HEK293 (cell line): ENCODE data around the gene SERINC2.

Source experiments
- CTCF ChIA-PET: fragments of 350-600 bp; formaldehyde crosslinking; extraction: SDS; loops from one replicate; lab custom pipeline; 2021; ENCODE audit warnings: antibody characterized with exemption; lab: Yijun Ruan, JAX
- POLR2A ChIA-PET: fragments of 300-600 bp; formaldehyde crosslinking; extraction: SDS; loops from one replicate; lab custom pipeline; 2020; ENCODE audit warnings: antibody characterized with exemption, inconsistent platforms; lab: Yijun Ruan, JAX
- H3K27ac ChIP-seq: fragments of 200-500 bp; sonication (Bioruptor generic); 2 replicates; pipeline ENCODE4 v1.5.1; 2014; ENCODE audit warnings: low read depth, low read length, control low read depth, inconsistent platforms; ENCODE audit errors: extremely low read depth
- H3K36me3 ChIP-seq, 2 experiments: fragments of 200-500 bp in 1 of 2; sonication (Bioruptor generic) in 1 of 2; 1 replicate in 1 of 2; 2 replicates in 1 of 2; pipeline ENCODE4 v1.5.1; 2014 to 2017; ENCODE audit warnings: inconsistent platforms in 2 of 2, low read length in 2 of 2; ENCODE audit not compliant: control insufficient read depth in 2 of 2, insufficient read depth in 1 of 2
- H3K4me1 ChIP-seq: fragments of 200-500 bp; sonication (Bioruptor generic); 2 replicates; pipeline ENCODE4 v1.5.1; 2014; ENCODE audit warnings: mild to moderate bottlenecking, low read length, inconsistent platforms; ENCODE audit not compliant: control insufficient read depth, insufficient read depth
- H3K4me3 ChIP-seq: 2 replicates; pipeline ENCODE4 v1.5.1; 2011; ENCODE audit warnings: low read depth, mild to moderate bottlenecking, control low read depth, low read length, moderate library complexity
- H3K9me3 ChIP-seq: fragments of 200-500 bp; sonication (Bioruptor generic); 2 replicates; pipeline ENCODE4 v1.5.1; 2014; ENCODE audit warnings: low read depth, low read length, inconsistent platforms; ENCODE audit not compliant: control insufficient read depth, insufficient read depth
- BCL11A ChIP-seq: fragments of 450-650 bp; formaldehyde crosslinking; IDR thresholded peaks from 2 replicates; pipeline ENCODE4 v1.5.1; 2016; ENCODE audit warnings: low read depth, missing biosample characterization, missing genetic modification characterization
- FEZF1 ChIP-seq: fragments of 450-650 bp; formaldehyde crosslinking; IDR thresholded peaks from 2 replicates; pipeline ENCODE4 v1.5.1; 2016; ENCODE audit warnings: missing biosample characterization, missing genetic modification characterization
- HOXA7 ChIP-seq: sonication (generic); formaldehyde crosslinking; IDR thresholded peaks from 2 replicates; pipeline ENCODE4 v1.8.1; 2022; ENCODE audit warnings: missing genetic modification reagents, borderline replicate concordance
- MYNN ChIP-seq: fragments of 450-650 bp; formaldehyde crosslinking; IDR thresholded peaks from 2 replicates; pipeline ENCODE4 v1.5.1; 2016; ENCODE audit warnings: missing biosample characterization, missing genetic modification characterization, borderline replicate concordance
- PRDM10 ChIP-seq: fragments of 450-650 bp; formaldehyde crosslinking; IDR thresholded peaks from 2 replicates; pipeline ENCODE4 v1.5.1; 2016; ENCODE audit warnings: missing biosample characterization, missing genetic modification characterization
- SCRT2 ChIP-seq: fragments of 450-650 bp; formaldehyde crosslinking; IDR thresholded peaks from 2 replicates; pipeline ENCODE4 v1.5.1; 2016; ENCODE audit warnings: missing biosample characterization, missing genetic modification characterization
- YY1 ChIP-seq: fragments of 450-650 bp; formaldehyde crosslinking; IDR thresholded peaks from 2 replicates; pipeline ENCODE4 v1.5.1; 2018; ENCODE audit warnings: missing biosample characterization, missing genetic modification characterization
- ZFP37 ChIP-seq: fragments of 450-650 bp; formaldehyde crosslinking; IDR thresholded peaks from 2 replicates; pipeline ENCODE4 v1.5.1; 2016; ENCODE audit warnings: missing biosample characterization, missing genetic modification characterization
- ZFP41 ChIP-seq: fragments of 450-650 bp; formaldehyde crosslinking; IDR thresholded peaks from 2 replicates; pipeline ENCODE4 v1.5.1; 2016; ENCODE audit warnings: missing biosample characterization, missing genetic modification characterization, borderline replicate concordance
- ZNF10 ChIP-seq: fragments of 450-650 bp; formaldehyde crosslinking; IDR thresholded peaks from 2 replicates; pipeline ENCODE4 v1.5.1; 2017; ENCODE audit warnings: missing biosample characterization, missing genetic modification characterization
- ZNF239 ChIP-seq: fragments of 450-650 bp; formaldehyde crosslinking; IDR thresholded peaks from 2 replicates; pipeline ENCODE4 v1.5.1; 2016; ENCODE audit warnings: missing biosample characterization, missing genetic modification characterization
- ZNF366 ChIP-seq: fragments of 450-650 bp; formaldehyde crosslinking; conservative IDR thresholded peaks from 2 replicates; pipeline ENCODE4 v1.5.1; 2016; ENCODE audit warnings: missing biosample characterization, missing genetic modification characterization
- ZNF473 ChIP-seq: fragments of 450-650 bp; formaldehyde crosslinking; IDR thresholded peaks from 2 replicates; pipeline ENCODE4 v1.5.1; 2017; ENCODE audit warnings: missing biosample characterization, missing genetic modification characterization
- ZNF521 ChIP-seq: fragments of 450-650 bp; formaldehyde crosslinking; IDR thresholded peaks from 2 replicates; pipeline ENCODE4 v1.5.1; 2017; ENCODE audit warnings: missing biosample characterization, mild to moderate bottlenecking, missing genetic modification characterization
- ZNF660 ChIP-seq: fragments of 450-650 bp; IDR thresholded peaks from 2 replicates; pipeline ENCODE4 v1.5.1; 2018; ENCODE audit warnings: missing biosample characterization, mild to moderate bottlenecking, missing genetic modification characterization
- ZNF791 ChIP-seq: fragments of 450-650 bp; formaldehyde crosslinking; IDR thresholded peaks from 2 replicates; pipeline ENCODE4 v1.5.1; 2016; ENCODE audit warnings: missing biosample characterization, missing genetic modification characterization
- TF ChIP-seq, protein P1 (sequence below): fragments of 450-650 bp; formaldehyde crosslinking; IDR thresholded peaks from 2 replicates; pipeline ENCODE4 v1.5.1; 2016; ENCODE audit warnings: missing biosample characterization, missing genetic modification characterization
- TF ChIP-seq, protein P2 (sequence below): fragments of 450-650 bp; formaldehyde crosslinking; IDR thresholded peaks from 2 replicates; pipeline ENCODE4 v1.5.1; 2016; ENCODE audit warnings: missing biosample characterization, missing genetic modification characterization
- TF ChIP-seq, protein P3 (sequence below): fragments of 450-650 bp; IDR thresholded peaks from 2 replicates; pipeline ENCODE4 v1.5.1; 2018; ENCODE audit warnings: missing biosample characterization, mild to moderate bottlenecking, missing genetic modification characterization

SERINC2 gene

GRCh38 chr1:31422505-31423319 lies 9.7 kb downstream of the SERINC2 start (continued):
- TF ChIP-seq, protein P1, sequence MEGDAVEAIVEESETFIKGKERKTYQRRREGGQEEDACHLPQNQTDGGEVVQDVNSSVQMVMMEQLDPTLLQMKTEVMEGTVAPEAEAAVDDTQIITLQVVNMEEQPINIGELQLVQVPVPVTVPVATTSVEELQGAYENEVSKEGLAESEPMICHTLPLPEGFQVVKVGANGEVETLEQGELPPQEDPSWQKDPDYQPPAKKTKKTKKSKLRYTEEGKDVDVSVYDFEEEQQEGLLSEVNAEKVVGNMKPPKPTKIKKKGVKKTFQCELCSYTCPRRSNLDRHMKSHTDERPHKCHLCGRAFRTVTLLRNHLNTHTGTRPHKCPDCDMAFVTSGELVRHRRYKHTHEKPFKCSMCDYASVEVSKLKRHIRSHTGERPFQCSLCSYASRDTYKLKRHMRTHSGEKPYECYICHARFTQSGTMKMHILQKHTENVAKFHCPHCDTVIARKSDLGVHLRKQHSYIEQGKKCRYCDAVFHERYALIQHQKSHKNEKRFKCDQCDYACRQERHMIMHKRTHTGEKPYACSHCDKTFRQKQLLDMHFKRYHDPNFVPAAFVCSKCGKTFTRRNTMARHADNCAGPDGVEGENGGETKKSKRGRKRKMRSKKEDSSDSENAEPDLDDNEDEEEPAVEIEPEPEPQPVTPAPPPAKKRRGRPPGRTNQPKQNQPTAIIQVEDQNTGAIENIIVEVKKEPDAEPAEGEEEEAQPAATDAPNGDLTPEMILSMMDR (tag by site-specific recombination) = peak; percentile 84
- no peak for TF ChIP-seq ZFP37 (tag by site-specific recombination)
- peak; percentile 42 for TF ChIP-seq PRDM10 (tag by site-specific recombination)

- ChIA-PET POLR2A (no interaction called here), CTCF (interaction anchor here (0.6 to 10.9 kb wide), 13 partner anchors 12 to 490 kb away, joined by 3 to 146 read pairs (median 5); no protein-coding TSS in a partner anchor)
- Histone ChIP-seq H3K4me1 (no peaks in the 10 kb centered on the region), H3K27ac (no peak overlapping the region), H3K36me3 (no peaks in the 10 kb centered on the region), H3K4me3 (no peak overlapping the region), H3K9me3 (no peaks in the 10 kb centered on the region)
- TF ChIP-seq, protein P2, sequence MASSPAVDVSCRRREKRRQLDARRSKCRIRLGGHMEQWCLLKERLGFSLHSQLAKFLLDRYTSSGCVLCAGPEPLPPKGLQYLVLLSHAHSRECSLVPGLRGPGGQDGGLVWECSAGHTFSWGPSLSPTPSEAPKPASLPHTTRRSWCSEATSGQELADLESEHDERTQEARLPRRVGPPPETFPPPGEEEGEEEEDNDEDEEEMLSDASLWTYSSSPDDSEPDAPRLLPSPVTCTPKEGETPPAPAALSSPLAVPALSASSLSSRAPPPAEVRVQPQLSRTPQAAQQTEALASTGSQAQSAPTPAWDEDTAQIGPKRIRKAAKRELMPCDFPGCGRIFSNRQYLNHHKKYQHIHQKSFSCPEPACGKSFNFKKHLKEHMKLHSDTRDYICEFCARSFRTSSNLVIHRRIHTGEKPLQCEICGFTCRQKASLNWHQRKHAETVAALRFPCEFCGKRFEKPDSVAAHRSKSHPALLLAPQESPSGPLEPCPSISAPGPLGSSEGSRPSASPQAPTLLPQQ (tag by site-specific recombination) = no peak
- TF ChIP-seq HOXA7 (CRISPR knock-in tag) (no peak), ZFP41 (tag by site-specific recombination) (no peak), ZNF366 (tag by site-specific recombination) (no peak), ZNF10 (no peak), ZNF660 (tag by site-specific recombination) (no peak), MYNN (tag by site-specific recombination) (no peak)
Observed at GRCh38 chr1:31423418-31423947, 10.5 kb downstream of the SERINC2 start.

GRCh38 chr1:31424568-31424967 lies 11.6 kb downstream of the SERINC2 start:
- H3K27ac ChIP-seq = no peak overlapping the region
- H3K4me3 ChIP-seq = no peak overlapping the region
- TF ChIP-seq ZNF791 (no peak), ZNF473 (tag by site-specific recombination) (no peak), FEZF1 (no peak), ZNF521 (tag by site-specific recombination) (no peak), ZNF239 (tag by site-specific recombination) (no peak), BCL11A (tag by site-specific recombination) (no peak), SCRT2 (no peak), YY1 (tag by site-specific recombination) (no peak)
- TF ChIP-seq, protein P3, sequence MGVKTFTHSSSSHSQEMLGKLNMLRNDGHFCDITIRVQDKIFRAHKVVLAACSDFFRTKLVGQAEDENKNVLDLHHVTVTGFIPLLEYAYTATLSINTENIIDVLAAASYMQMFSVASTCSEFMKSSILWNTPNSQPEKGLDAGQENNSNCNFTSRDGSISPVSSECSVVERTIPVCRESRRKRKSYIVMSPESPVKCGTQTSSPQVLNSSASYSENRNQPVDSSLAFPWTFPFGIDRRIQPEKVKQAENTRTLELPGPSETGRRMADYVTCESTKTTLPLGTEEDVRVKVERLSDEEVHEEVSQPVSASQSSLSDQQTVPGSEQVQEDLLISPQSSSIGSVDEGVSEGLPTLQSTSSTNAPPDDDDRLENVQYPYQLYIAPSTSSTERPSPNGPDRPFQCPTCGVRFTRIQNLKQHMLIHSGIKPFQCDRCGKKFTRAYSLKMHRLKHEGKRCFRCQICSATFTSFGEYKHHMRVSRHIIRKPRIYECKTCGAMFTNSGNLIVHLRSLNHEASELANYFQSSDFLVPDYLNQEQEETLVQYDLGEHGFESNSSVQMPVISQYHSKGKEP (tag by site-specific recombination) = no peak
- no peaks in the 10 kb centered on the region for H3K9me3 ChIP-seq
- H3K4me1 ChIP-seq = no peaks in the 10 kb centered on the region
- H3K36me3 ChIP-seq = peaks cover 0 to 1% of the 10 kb centered on the region in 2 experiments; a peak in 1 of 3 replicates
- POLR2A ChIA-PET = no interaction called here
- CTCF ChIA-PET = interaction anchor here (0.6 to 10.9 kb wide), 6 partner anchors 14 to 241 kb away, joined by 3 to 146 read pairs (median 28); no protein-coding TSS in a partner anchor
